ENCODE data around the gene IL17D. TPM values are rescaled to one million over a fixed set of nuclear protein-coding genes. Genes with fewer than 3 reads are reported as not detected.
"Not testable (repeated sequence)": the region's sequence is repeated elsewhere in the genome, so short reads cannot be mapped to it uniquely, and the experiment has no call there.

The IL17D gene
- total RNA-seq, 2 experiments from 2014 or later = 0.12 TPM; not detected in 1

DNA sequence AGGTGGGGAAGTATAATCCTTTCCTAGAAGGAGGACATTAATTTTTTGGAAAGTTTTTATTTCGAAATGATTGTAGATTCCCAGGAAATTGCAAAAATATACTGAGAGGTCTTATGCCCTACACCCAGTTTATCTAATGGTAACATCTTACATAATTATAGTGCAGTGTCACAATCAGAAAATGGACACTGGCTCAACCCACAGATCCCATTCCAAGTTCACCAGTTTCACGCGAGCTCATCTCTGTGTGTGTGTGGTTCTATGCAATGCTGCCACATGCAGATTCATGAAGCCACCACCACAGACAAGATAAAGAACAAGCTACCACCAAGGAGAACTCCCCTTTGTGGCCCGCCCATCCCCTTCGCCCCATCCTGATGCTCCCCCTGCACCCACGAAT is 24.4 kb downstream of the IL17D start:
- H3K4me1 Mint-ChIP-seq (ENCODE audit: low read depth) = no peaks in the 10 kb centered on the region
- ChIA-PET POLR2A (no interaction called here), CTCF (no interaction called here)
- no peak overlapping the region for H3K4me3 Mint-ChIP-seq
- no peak for DNase-seq
- H3K27ac Mint-ChIP-seq = no peak overlapping the region
- peaks cover 2% of the 10 kb centered on the region for H3K27me3 Mint-ChIP-seq
- no peaks in the 10 kb centered on the region for H3K9me3 Mint-ChIP-seq
- intact Hi-C loops (cut with micrococcal nuclease) = no loop called here
- peaks cover 12% of the 10 kb centered on the region for H3K36me3 Mint-ChIP-seq

DNA sequence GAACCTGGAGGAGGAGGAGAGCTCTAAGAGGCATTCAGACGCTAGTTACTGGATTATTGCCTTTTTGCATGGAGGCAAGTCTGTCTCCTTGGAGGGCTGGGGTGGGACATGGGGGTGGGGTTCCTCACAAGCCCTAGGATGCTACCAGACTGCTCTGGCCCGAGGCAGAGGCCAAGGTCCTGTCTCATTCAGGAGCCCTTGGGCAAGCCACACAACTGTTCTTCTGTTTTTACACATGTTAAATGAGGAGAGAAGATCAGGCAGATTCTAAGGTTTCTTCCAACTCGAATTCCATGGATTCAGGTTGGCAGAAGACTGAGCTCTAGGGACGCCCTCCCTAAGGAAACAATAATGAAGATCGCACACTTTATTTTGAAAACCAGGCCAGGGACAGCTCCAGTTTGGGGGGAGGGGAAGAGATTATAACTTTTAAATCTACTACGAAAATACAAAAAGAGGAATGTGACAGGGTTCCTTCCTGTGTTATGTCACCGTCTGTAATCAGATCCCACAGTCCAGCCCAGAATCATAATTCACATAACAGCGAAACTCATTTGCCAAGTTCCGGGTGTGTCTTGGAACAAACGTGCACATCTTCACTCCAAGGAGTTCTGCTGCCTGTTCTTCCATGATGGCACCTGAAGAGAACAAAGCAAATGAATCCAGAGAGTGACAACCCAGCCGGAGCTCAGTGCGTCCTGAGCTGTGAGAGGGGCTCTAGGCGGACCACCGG is 25.2 kb downstream of the IL17D start:
- Mint-ChIP-seq H3K36me3 (peaks cover 12% of the 10 kb centered on the region), H3K4me1 (ENCODE audit: low read depth) (no peaks in the 10 kb centered on the region), H3K4me3 (no peak overlapping the region), H3K27ac (no peak overlapping the region), H3K27me3 (no peaks in the 10 kb centered on the region), H3K9me3 (no peaks in the 10 kb centered on the region)
- no peak for DNase-seq
- ChIA-PET CTCF (no interaction called here), POLR2A (no interaction called here)
- intact Hi-C loops (cut with micrococcal nuclease) = no loop called here

GRCh38 chr13:20729633-20730585 is 26.4 kb downstream of the IL17D start:
- intact Hi-C loops (cut with micrococcal nuclease) = no loop called here
- no peaks in the 10 kb centered on the region for H3K27me3 Mint-ChIP-seq
- H3K4me3 Mint-ChIP-seq = no peak overlapping the region
- DNase-seq = no peak
- no peak overlapping the region for H3K27ac Mint-ChIP-seq
- H3K4me1 Mint-ChIP-seq (ENCODE audit: low read depth) = no peaks in the 10 kb centered on the region
- ChIA-PET POLR2A (no interaction called here), CTCF (no interaction called here)
- H3K9me3 Mint-ChIP-seq = no peaks in the 10 kb centered on the region
- H3K36me3 Mint-ChIP-seq = peaks cover 18% of the 10 kb centered on the region

DNA sequence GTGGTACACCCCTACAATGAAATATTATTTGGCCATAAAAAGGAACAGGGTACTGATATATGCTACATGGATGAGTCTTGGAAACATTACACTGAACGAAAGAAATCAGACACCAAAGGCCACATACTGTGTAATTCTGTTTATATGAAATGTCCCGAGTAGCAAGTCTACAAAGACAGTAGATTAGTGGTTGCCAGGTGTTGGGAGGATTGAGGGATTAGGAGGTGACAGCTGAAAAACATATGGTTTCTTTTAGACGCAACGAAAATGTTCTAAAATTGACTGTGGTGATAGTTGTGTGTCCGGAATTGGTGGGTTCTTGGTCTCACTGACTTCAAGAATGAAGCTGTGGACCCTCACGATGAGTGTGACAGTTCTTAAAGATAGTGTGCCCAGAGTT is 35.1 kb downstream of the IL17D start:
- Mint-ChIP-seq H3K4me3 (no peak overlapping the region), H3K27ac (no peak overlapping the region), H3K27me3 (no peaks in the 10 kb centered on the region), H3K9me3 (peaks cover 2% of the 10 kb centered on the region), H3K4me1 (ENCODE audit: low read depth) (no peaks in the 10 kb centered on the region), H3K36me3 (peaks cover 18% of the 10 kb centered on the region)
- no peak for DNase-seq
- CTCF ChIA-PET = no interaction called here
- intact Hi-C loops (cut with micrococcal nuclease) = no loop called here
- POLR2A ChIA-PET = no interaction called here

DNA sequence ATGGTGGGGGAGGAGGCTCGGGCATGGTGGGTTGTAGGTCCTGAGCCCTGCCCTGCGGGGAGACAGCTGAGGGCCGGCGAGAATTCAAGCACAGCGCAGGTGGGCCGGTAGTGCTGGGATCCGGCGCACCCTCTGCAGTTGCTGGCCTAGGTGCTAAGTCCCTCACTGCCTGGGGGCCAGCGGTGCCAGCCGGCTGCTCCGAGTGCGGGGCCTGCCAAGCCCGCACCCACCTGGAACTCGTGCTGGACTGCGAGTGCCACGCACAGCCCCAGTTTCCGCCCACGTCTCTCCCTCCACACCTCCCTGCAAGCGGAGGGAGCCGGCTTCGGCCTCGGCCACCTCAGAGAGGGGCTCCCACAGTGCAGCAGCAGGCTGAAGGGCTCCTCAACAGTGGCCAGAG is 36.5 kb downstream of the IL17D start:
- POLR2A ChIA-PET = no interaction called here
- H3K36me3 Mint-ChIP-seq = peaks cover 19% of the 10 kb centered on the region
- H3K27ac Mint-ChIP-seq = no peak overlapping the region
- DNase-seq = no peak
- intact Hi-C loops (cut with micrococcal nuclease) = no loop called here
- no peaks in the 10 kb centered on the region for H3K4me1 Mint-ChIP-seq (ENCODE audit: low read depth)
- no peak overlapping the region for H3K4me3 Mint-ChIP-seq
- H3K9me3 Mint-ChIP-seq = peaks cover 7% of the 10 kb centered on the region
- CTCF ChIA-PET = no interaction called here
- H3K27me3 Mint-ChIP-seq = no peaks in the 10 kb centered on the region

- Mint-ChIP-seq H3K36me3 (peaks cover 26% of the 10 kb centered on the region), H3K9me3 (peaks cover 25% of the 10 kb centered on the region)
- DNase-seq; POLR2A ChIA-PET; H3K27me3 Mint-ChIP-seq; CTCF ChIA-PET; H3K4me3 Mint-ChIP-seq; H3K27ac Mint-ChIP-seq; H3K4me1 Mint-ChIP-seq (ENCODE audit: low read depth); intact Hi-C loops (cut with micrococcal nuclease): not testable (repeated sequence)
Measured at GRCh38 chr13:20743830-20744404, 40.4 kb downstream of the IL17D start.

- DNase-seq = no peak
- ChIA-PET POLR2A (no interaction called here), CTCF (interaction anchor here (0.6 kb wide), 1 partner anchor 39 kb away, joined by 3 read pairs; no protein-coding TSS in a partner anchor)
- Mint-ChIP-seq H3K27me3 (no peaks in the 10 kb centered on the region), H3K4me3 (no peak overlapping the region), H3K27ac (no peak overlapping the region), H3K9me3 (peaks cover 66% of the 10 kb centered on the region), H3K36me3 (peaks cover 46% of the 10 kb centered on the region), H3K4me1 (ENCODE audit: low read depth) (no peaks in the 10 kb centered on the region)
- intact Hi-C loops (cut with micrococcal nuclease) = no loop called here
Measured at GRCh38 chr13:20749377-20749776, 45.9 kb downstream of the IL17D start.

GRCh38 chr13:20754009-20754408 is 50.5 kb downstream of the IL17D start:
- POLR2A ChIA-PET = no interaction called here

DNA sequence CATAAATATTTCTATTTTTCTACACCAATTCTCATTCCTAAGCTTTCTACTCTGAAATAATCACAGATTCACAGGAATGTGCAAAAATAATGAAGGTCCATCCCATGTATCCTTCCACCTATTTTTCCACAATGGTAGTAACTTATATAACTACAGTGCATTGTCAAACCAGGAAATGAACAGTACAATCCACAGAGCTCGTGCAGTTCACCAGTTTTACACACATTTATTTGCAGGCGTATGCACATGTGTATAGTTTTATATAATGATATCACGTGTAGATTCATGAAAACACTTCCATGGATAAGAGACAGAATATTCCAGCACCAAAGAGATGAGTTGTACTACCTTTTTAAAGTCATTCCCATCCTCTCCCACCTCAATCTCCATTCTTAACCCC is 57.4 kb downstream of the IL17D start:
- DNase-seq = no peak
- H3K36me3 Mint-ChIP-seq = peaks cover 19% of the 10 kb centered on the region
- POLR2A ChIA-PET = no interaction called here

More at GRCh38 chr13:20754009-20754408, 50.5 kb downstream of the IL17D start:
- H3K27me3 Mint-ChIP-seq = no peaks in the 10 kb centered on the region
- H3K9me3 Mint-ChIP-seq = peaks cover 50% of the 10 kb centered on the region
- CTCF ChIA-PET = interaction anchor here (0.7 kb wide), 1 partner anchor 110 kb away, joined by 3 read pairs; no protein-coding TSS in a partner anchor
- no peak overlapping the region for H3K4me3 Mint-ChIP-seq
- peaks cover 58% of the 10 kb centered on the region for H3K36me3 Mint-ChIP-seq
- intact Hi-C loops (cut with micrococcal nuclease) = no loop called here
- DNase-seq = no peak
- no peak overlapping the region for H3K27ac Mint-ChIP-seq
- H3K4me1 Mint-ChIP-seq (ENCODE audit: low read depth) = no peaks in the 10 kb centered on the region

GRCh38 chr13:20767309-20767943 is 63.9 kb downstream of the IL17D start:
- intact Hi-C loops (cut with micrococcal nuclease) = no loop called here
- H3K27ac Mint-ChIP-seq = no peak overlapping the region
- POLR2A ChIA-PET = no interaction called here
- peaks cover 27% of the 10 kb centered on the region for H3K4me1 Mint-ChIP-seq (ENCODE audit: low read depth)
- no peak for DNase-seq
- CTCF ChIA-PET = interaction anchor here (1.1 kb wide), 1 partner anchor 61 kb away, joined by 6 read pairs; no protein-coding TSS in a partner anchor
- H3K27me3 Mint-ChIP-seq = no peaks in the 10 kb centered on the region
- H3K36me3 Mint-ChIP-seq = peaks cover 46% of the 10 kb centered on the region
- no peak overlapping the region for H3K4me3 Mint-ChIP-seq
- peaks cover 18% of the 10 kb centered on the region for H3K9me3 Mint-ChIP-seq

More for the DNA sequence above, 57.4 kb downstream of the IL17D start:
- no peaks in the 10 kb centered on the region for H3K4me1 Mint-ChIP-seq (ENCODE audit: low read depth)
- H3K27ac Mint-ChIP-seq = no peak overlapping the region
- peaks cover 10% of the 10 kb centered on the region for H3K9me3 Mint-ChIP-seq
- no peak overlapping the region for H3K4me3 Mint-ChIP-seq
- CTCF ChIA-PET = no interaction called here
- intact Hi-C loops (cut with micrococcal nuclease) = no loop called here
- no peaks in the 10 kb centered on the region for H3K27me3 Mint-ChIP-seq

DNA sequence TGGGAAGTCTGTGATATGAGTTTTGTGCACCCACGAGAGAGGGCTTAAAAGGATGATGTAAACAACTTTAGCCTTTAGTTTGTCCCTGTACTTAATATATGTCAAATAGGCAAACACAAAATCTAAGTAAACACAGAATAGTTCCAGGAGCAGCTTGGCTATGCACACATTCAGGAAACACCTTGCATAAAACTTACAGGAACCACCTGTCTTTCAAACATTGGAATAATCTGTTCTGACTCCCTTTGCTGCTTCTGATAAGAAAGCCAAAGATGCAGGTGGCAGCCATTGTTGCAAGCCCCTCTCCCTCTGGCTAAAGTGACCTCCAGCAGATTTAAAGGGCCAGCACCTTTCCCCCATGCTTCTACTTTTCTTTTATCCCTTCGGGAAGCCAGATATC is 65.6 kb downstream of the IL17D start:
- ChIA-PET POLR2A (no interaction called here), CTCF (no interaction called here)
- Mint-ChIP-seq H3K4me1 (ENCODE audit: low read depth) (peaks cover 33% of the 10 kb centered on the region), H3K9me3 (peaks cover 18% of the 10 kb centered on the region), H3K27ac (no peak overlapping the region), H3K4me3 (no peak overlapping the region), H3K36me3 (peaks cover 49% of the 10 kb centered on the region), H3K27me3 (no peaks in the 10 kb centered on the region)
- DNase-seq = no peak
- intact Hi-C loops (cut with micrococcal nuclease) = no loop called here

- Mint-ChIP-seq H3K9me3 (peaks cover 18% of the 10 kb centered on the region), H3K4me1 (ENCODE audit: low read depth) (peaks cover 38% of the 10 kb centered on the region), H3K4me3 (no peak overlapping the region), H3K27me3 (no peaks in the 10 kb centered on the region), H3K27ac (no peak overlapping the region), H3K36me3 (peaks cover 49% of the 10 kb centered on the region)
- ChIA-PET CTCF (no interaction called here), POLR2A (no interaction called here)
- intact Hi-C loops (cut with micrococcal nuclease) = loop anchor here (10.0 kb wide), 2 partner anchors 245 to 405 kb away; partner anchors contain the start of genes CRYL1, MRPL57 and SKA3
- no peak for DNase-seq
Measured at GRCh38 chr13:20769834-20770233, 66.3 kb downstream of the IL17D start.
